GM12878 (cell line): ENCODE measurements around the gene ATF7IP. TPM values are rescaled to one million over a fixed set of nuclear protein-coding genes. Genes with fewer than 3 reads are reported as not detected.

Experiments used
- ATAC-seq: fragments of 200-7000 bp; cut with Tn5 transposase; 3 replicates; pipeline ENCODE4 v1.9.1; 2020; ENCODE audit warnings: mild to moderate bottlenecking, moderate library complexity
- BruUV-seq: library from RNA; stranded (reverse); fragments of 400-500 nt; replicated peaks from 2 replicates; lab custom pipeline; 2021; lab: Mats Ljungman, UMichigan
- CTCF ChIA-PET: fragments of 300-600 bp; sonication (Branson Sonifier 250); formaldehyde crosslinking; extraction: SDS; loops from one replicate; lab custom pipeline; 2021; ENCODE audit warnings: inconsistent platforms; lab: Yijun Ruan, JAX
- POLR2A ChIA-PET: fragments of 350-600 bp; formaldehyde crosslinking; extraction: SDS; loops from one replicate; lab custom pipeline; 2021; ENCODE audit warnings: inconsistent platforms; lab: Charles Lee
- RAD21 ChIA-PET: fragments of 300-600 bp; sonication (Branson Sonifier 250); formaldehyde crosslinking; loops from one replicate; lab custom pipeline; 2023; ENCODE audit warnings: antibody characterized with exemption; ENCODE audit not compliant: unreplicated experiment; lab: Charles Lee
- SMC1A ChIA-PET: fragments of 300-600 bp; sonication (Branson Sonifier 250); formaldehyde crosslinking; loops from one replicate; lab custom pipeline; 2023; ENCODE audit not compliant: unreplicated experiment, uncharacterized antibody; lab: Charles Lee
- DNase-seq: peaks from one replicate; pipeline ENCODE4 v3.0.0-alpha.2; 2011; ENCODE audit warnings: low read depth, low spot score
- FAIRE-seq: peaks from 3 replicates; lab custom pipeline; 2011; peaks lifted over from hg19 to GRCh38; lab: Jason Lieb, UNC
- H2AFZ ChIP-seq: 2 replicates; pipeline ENCODE4 v1.6.0; 2011; ENCODE audit warnings: low read depth, low read length, control low read depth; ENCODE audit not compliant: control insufficient read depth
- H3K27ac ChIP-seq: 2 replicates; pipeline ENCODE4 v1.5.1; 2011; ENCODE audit warnings: control low read depth; ENCODE audit not compliant: control insufficient read depth, insufficient read depth
- H3K27me3 ChIP-seq, 2 experiments: replicated peaks in 1 of 2; 2 replicates each; pipeline versions ENCODE4 v1.6.0 to v1.6.1; 2011; ENCODE audit warnings: low read length in 1 of 2; ENCODE audit not compliant: control insufficient read depth in 2 of 2, insufficient read depth in 2 of 2
- H3K36me3 ChIP-seq, 2 experiments: 2 replicates each; pipeline ENCODE4 v1.5.1; 2011; ENCODE audit warnings: low read length in 1 of 2; ENCODE audit not compliant: control insufficient read depth in 2 of 2, insufficient read depth in 2 of 2
- H3K4me1 ChIP-seq: 2 replicates; pipeline ENCODE4 v1.6.1; 2011; ENCODE audit warnings: mild to moderate bottlenecking, low read length, moderate library complexity, mixed read lengths; ENCODE audit not compliant: control insufficient read depth, insufficient read depth
- H3K4me2 ChIP-seq: 2 replicates; pipeline ENCODE4 v1.6.0; 2011; ENCODE audit warnings: control low read depth; ENCODE audit not compliant: control insufficient read depth, insufficient read depth
- H3K4me3 ChIP-seq: fragments of 200-600 bp; sonication (generic); 2 replicates; pipeline ENCODE4 v1.5.1; 2016
- H3K79me2 ChIP-seq: 2 replicates; pipeline ENCODE4 v1.6.0; 2011; ENCODE audit warnings: low read length; ENCODE audit not compliant: control insufficient read depth, insufficient read depth
- H3K9ac ChIP-seq: 2 replicates; pipeline ENCODE4 v1.8.0; 2011; ENCODE audit warnings: low read length, control low read depth, mixed read lengths; ENCODE audit not compliant: control insufficient read depth, insufficient read depth
- H3K9me3 ChIP-seq: replicated peaks from 3 replicates; pipeline ENCODE4 v1.5.1; 2011; ENCODE audit warnings: mild to moderate bottlenecking, low read length; ENCODE audit not compliant: control insufficient read depth, insufficient read depth
- H4K20me1 ChIP-seq: 2 replicates; pipeline ENCODE4 v1.6.0; 2011; ENCODE audit not compliant: control insufficient read depth, insufficient read depth
- BCLAF1 ChIP-seq: fragments of 450-650 bp; IDR thresholded peaks from 2 replicates; pipeline ENCODE4 v1.6.1; 2017; ENCODE audit warnings: antibody characterized with exemption, mild to moderate bottlenecking, moderate library complexity
- CBX3 ChIP-seq: fragments of 200-600 bp; sonication (generic); IDR thresholded peaks from 2 replicates; pipeline ENCODE4 v1.6.1; 2016; ENCODE audit warnings: low read depth, borderline replicate concordance
- CUX1 ChIP-seq: IDR thresholded peaks from 2 replicates; pipeline ENCODE4 v1.6.1; 2012; ENCODE audit warnings: improper control_type of control experiment, low read depth, low read length; ENCODE audit not compliant: insufficient replicate concordance
- ELK1 ChIP-seq: IDR thresholded peaks from 2 replicates; pipeline ENCODE4 v1.6.1; 2012; ENCODE audit warnings: low read depth, low read length, improper control_type of control experiment
- FOXK2 ChIP-seq: fragments of 450-650 bp; IDR thresholded peaks from 2 replicates; pipeline ENCODE4 v1.6.1; 2017; ENCODE audit warnings: mild to moderate bottlenecking, moderate library complexity
- IRF4 ChIP-seq: IDR thresholded peaks from 2 replicates; pipeline ENCODE4 v1.6.1; 2011; ENCODE audit warnings: low read depth, low read length
- STAT1 ChIP-seq: fragments of 450-650 bp; conservative IDR thresholded peaks from 2 replicates; pipeline ENCODE4 v1.6.1; 2014; ENCODE audit warnings: antibody characterized with exemption, mild to moderate bottlenecking
- STAT3 ChIP-seq: IDR thresholded peaks from 2 replicates; pipeline ENCODE4 v1.6.1; 2011; ENCODE audit warnings: low read depth, low read length, improper control_type of control experiment
- ZNF592 ChIP-seq: fragments of 450-650 bp; IDR thresholded peaks from 2 replicates; pipeline ENCODE4 v1.6.1; 2017; ENCODE audit warnings: mild to moderate bottlenecking, moderate library complexity
- WGBS: methylation state at CpG from one replicate; pipeline ENCODE4 v1.1.6; 2016; ENCODE audit warnings: low lambda C conversion rate; ENCODE audit not compliant: insufficient replicate concordance, insufficient coverage; ENCODE audit errors: missing lambda C conversion rate; 5-methylcytosine and 5-hydroxymethylcytosine counted together
- in situ Hi-C: fragments of 300-500 bp; cut with MboI; formaldehyde crosslinking; loops from 9 replicates; pipeline ENCODE4 v1.14.3; 2018; ENCODE audit warnings: mixed read lengths
- intact Hi-C: fragments of 100-400 bp; cut with micrococcal nuclease; formaldehyde crosslinking; loops from one replicate; pipeline ENCODE4 v1.14.2; 2022; ENCODE audit not compliant: unreplicated experiment
- polyA plus RNA-seq, 11 experiments: library from polyadenylated mRNA; depleted of rRNA in 4 of 11; unstranded in 6 of 11; stranded (reverse) in 5 of 11; fragments of >200 nt; fragmentation: Nextera tagmentation in 4 of 11; fragmentation: Illumina TruSeq in 1 of 11; extraction: Ambion mirVana in 4 of 11; extraction: Trizol in 1 of 11; gene quantifications; 1 replicate in 1 of 11; 2 replicates in 10 of 11; pipeline versions ENCODE4 v1.2.1 to v1.2.3, GENCODE V29; 2011 to 2016; ENCODE audit warnings: inconsistent platforms in 2 of 11, missing spikeins in 2 of 11, low read depth in 1 of 11
- total RNA-seq, 4 experiments: library from RNA; depleted of rRNA in 3 of 4; stranded (reverse); fragments of >200 nt in 3 of 4; fragmentation: Illumina TruSeq in 1 of 4; extraction: Trizol in 1 of 4; gene quantifications; 2 replicates each; pipeline versions ENCODE4 v1.2.1 to v1.2.3, GENCODE V29; 2013 to 2021

ATF7IP gene
- total and polyA plus RNA-seq, 10 of the 15 experiments (the other 5 are each of a cell fraction or from before 2014, with no cell fraction given): 6.2 to 66.6 (median 29.3) TPM

- DNase-seq (no peak), FAIRE-seq (no peak), ATAC-seq (no peak)
- H3K9me3 ChIP-seq: peaks cover 43% of the 10 kb centered on the region
- intact Hi-C loops: no loop called here
- in situ Hi-C loops: no loop called here
- RAD21 ChIA-PET: no interaction called here
- H3K4me3 ChIP-seq: no peak overlapping the region
- H4K20me1 ChIP-seq: no peaks in the 10 kb centered on the region
- no peak overlapping the region for H2AFZ ChIP-seq
- H3K79me2 ChIP-seq: peaks cover 76% of the 10 kb centered on the region
- peaks cover 0 to 2% of the 10 kb centered on the region in 2 experiments; a peak in 1 of 4 replicates for H3K36me3 ChIP-seq
- no peaks in the 10 kb centered on the region for H3K4me1 ChIP-seq
- H3K27ac ChIP-seq: no peak overlapping the region
- CTCF ChIA-PET: interaction anchor here (1.3 kb wide), 1 partner anchor 15 kb away, joined by 3 read pairs; no protein-coding TSS in a partner anchor
- no peak overlapping the region for H3K4me2 ChIP-seq
- BruUV-seq: no TSS peak
- 79% methylated on average over 5 of the region's 5 CpGs for WGBS
- no peak overlapping the region for H3K9ac ChIP-seq
- SMC1A ChIA-PET: interaction anchor here (0.9 to 1.3 kb wide), 2 partner anchors 34 to 62 kb away, joined by 3 read pairs; no protein-coding TSS in a partner anchor
- no peaks in the 10 kb centered on the region for H3K27me3 ChIP-seq
- POLR2A ChIA-PET: no interaction called here
- no peak for TF ChIP-seq CBX3
- TF ChIP-seq STAT3: no peak
- no peak for TF ChIP-seq FOXK2
- TF ChIP-seq BCLAF1: no peak
- TF ChIP-seq STAT1: no peak
- TF ChIP-seq ZNF592: no peak
- no peak for TF ChIP-seq IRF4
- TF ChIP-seq ELK1: no peak
- no peak for TF ChIP-seq CUX1
Observed at GRCh38 chr12:14410177-14410576, 44.7 kb downstream of the ATF7IP start.
